Naive thymus-derived CD4-positive, alpha-beta T cell (primary cell): Measurements from ENCODE around the gene METTL26. TPM values are rescaled to one million over a fixed set of nuclear protein-coding genes. Genes with fewer than 3 reads are reported as not detected.

ENCODE experiments used
- ATAC-seq: fragments of 150-1000 bp; cut with Tn5 transposase; 2 replicates; pipeline ENCODE4 v1.10.0; 2021; ENCODE audit warnings: mild to moderate bottlenecking, moderate library complexity
- CTCF ChIA-PET: fragments of 350-600 bp; sonication (Branson Sonifier 250); formaldehyde crosslinking; loops from one replicate; lab custom pipeline; 2021; ENCODE audit warnings: antibody characterized with exemption; lab: Charles Lee
- POLR2A ChIA-PET: fragments of 350-600 bp; sonication (Branson Sonifier 250); formaldehyde crosslinking; loops from one replicate; lab custom pipeline; 2021; ENCODE audit warnings: antibody characterized with exemption, inconsistent platforms; lab: Charles Lee
- DNase-seq, 9 donors: peaks; one replicate each; pipeline versions ENCODE4 v3.0.0 to v3.0.0-alpha.2; 2020 to 2022; ENCODE audit warnings: mixed read lengths in 1 of 9
- H3K27ac ChIP-seq: one replicate; pipeline ENCODE4 v1.7.0; 2013; ENCODE audit warnings: mild to moderate bottlenecking, low read depth, low read length, moderate library complexity
- H3K27me3 ChIP-seq, 2 donors: one replicate each; pipeline ENCODE4 v1.7.0; 2013; ENCODE audit warnings: low read length in 2 of 2, mild to moderate bottlenecking in 2 of 2, moderate library complexity in 2 of 2; ENCODE audit not compliant: control insufficient read depth in 2 of 2, insufficient read depth in 2 of 2
- H3K36me3 ChIP-seq, 3 experiments: 1 replicate in 2 of 3; 2 replicates in 1 of 3; pipeline ENCODE4 v1.7.0; 2013; ENCODE audit warnings: low read length in 3 of 3, mild to moderate bottlenecking in 3 of 3, moderate library complexity in 1 of 3; ENCODE audit not compliant: insufficient read depth in 3 of 3, control insufficient read depth in 2 of 3
- H3K4me1 ChIP-seq, 2 donors: one replicate each; pipeline ENCODE4 v1.7.0; 2013; ENCODE audit warnings: low read length in 2 of 2, mild to moderate bottlenecking in 2 of 2, moderate library complexity in 1 of 2; ENCODE audit not compliant: control insufficient read depth in 2 of 2, insufficient read depth in 2 of 2
- H3K4me3 ChIP-seq: 2 replicates; pipeline ENCODE4 v1.7.0; 2013; ENCODE audit warnings: mild to moderate bottlenecking, low read length
- H3K9me3 ChIP-seq, 3 experiments: 1 replicate in 2 of 3; 2 replicates in 1 of 3; pipeline ENCODE4 v1.7.0; 2013; ENCODE audit warnings: low read length in 3 of 3; ENCODE audit not compliant: control insufficient read depth in 2 of 3
- H3K27ac Mint-ChIP-seq, 9 donors: one replicate each; pipeline ENCODE4 v1.8.0; 2020 to 2022; ENCODE audit warnings: mixed read lengths in 9 of 9, mild to moderate bottlenecking in 8 of 9, moderate library complexity in 5 of 9, inconsistent platforms in 2 of 9
- H3K27me3 Mint-ChIP-seq, 5 donors: one replicate each; pipeline ENCODE4 v1.8.0; 2021 to 2022; ENCODE audit warnings: mixed read lengths in 5 of 5, mild to moderate bottlenecking in 1 of 5
- H3K36me3 Mint-ChIP-seq, 5 donors: one replicate each; pipeline ENCODE4 v1.8.0; 2020 to 2022; ENCODE audit warnings: mixed read lengths in 5 of 5, mild to moderate bottlenecking in 3 of 5, inconsistent platforms in 1 of 5
- H3K4me1 Mint-ChIP-seq, 7 donors: one replicate each; pipeline ENCODE4 v1.8.0; 2020 to 2022; ENCODE audit warnings: mixed read lengths in 7 of 7, mild to moderate bottlenecking in 3 of 7, inconsistent platforms in 1 of 7
- H3K4me3 Mint-ChIP-seq, 10 donors: one replicate each; pipeline ENCODE4 v1.8.0; 2020 to 2022; ENCODE audit warnings: mild to moderate bottlenecking in 10 of 10, mixed read lengths in 10 of 10, moderate library complexity in 6 of 10, inconsistent platforms in 2 of 10
- H3K9me3 Mint-ChIP-seq, 11 donors: one replicate each; pipeline ENCODE4 v1.8.0; 2020 to 2022; ENCODE audit warnings: mixed read lengths in 11 of 11, mild to moderate bottlenecking in 4 of 11, inconsistent platforms in 1 of 11, moderate library complexity in 1 of 11
- intact Hi-C, 2 donors: fragments of 100-400 bp; cut with micrococcal nuclease; formaldehyde crosslinking; loops; one replicate each; pipeline ENCODE4 v1.15.1; 2023
- polyA plus RNA-seq, 2 donors: library from polyadenylated mRNA; unstranded; fragments of 300-500 nt; fragmentation: Illumina TruSeq; gene quantifications; one replicate each; pipeline ENCODE4 v1.2.3, GENCODE V29; 2021
- total RNA-seq, 6 experiments: library from RNA in 5 of 6; stranded (reverse) in 5 of 6; gene quantifications; 1 replicate in 5 of 6; 2 replicates in 1 of 6; pipeline ENCODE4 v1.2.3 and lab custom pipeline; 2021 to 2026

The METTL26 gene
- total RNA-seq (10 to 100 TPM; 41.7 to 97.5 (median 64.0) TPM), polyA plus RNA-seq (10 to 100 TPM; 95.8 to 96.9 TPM), total RNA-seq (lab: John Stamatoyannopoulos, UW) (19.9 reads per million, percentile 50 among the genes with 10 or more reads in this experiment)

DNA sequence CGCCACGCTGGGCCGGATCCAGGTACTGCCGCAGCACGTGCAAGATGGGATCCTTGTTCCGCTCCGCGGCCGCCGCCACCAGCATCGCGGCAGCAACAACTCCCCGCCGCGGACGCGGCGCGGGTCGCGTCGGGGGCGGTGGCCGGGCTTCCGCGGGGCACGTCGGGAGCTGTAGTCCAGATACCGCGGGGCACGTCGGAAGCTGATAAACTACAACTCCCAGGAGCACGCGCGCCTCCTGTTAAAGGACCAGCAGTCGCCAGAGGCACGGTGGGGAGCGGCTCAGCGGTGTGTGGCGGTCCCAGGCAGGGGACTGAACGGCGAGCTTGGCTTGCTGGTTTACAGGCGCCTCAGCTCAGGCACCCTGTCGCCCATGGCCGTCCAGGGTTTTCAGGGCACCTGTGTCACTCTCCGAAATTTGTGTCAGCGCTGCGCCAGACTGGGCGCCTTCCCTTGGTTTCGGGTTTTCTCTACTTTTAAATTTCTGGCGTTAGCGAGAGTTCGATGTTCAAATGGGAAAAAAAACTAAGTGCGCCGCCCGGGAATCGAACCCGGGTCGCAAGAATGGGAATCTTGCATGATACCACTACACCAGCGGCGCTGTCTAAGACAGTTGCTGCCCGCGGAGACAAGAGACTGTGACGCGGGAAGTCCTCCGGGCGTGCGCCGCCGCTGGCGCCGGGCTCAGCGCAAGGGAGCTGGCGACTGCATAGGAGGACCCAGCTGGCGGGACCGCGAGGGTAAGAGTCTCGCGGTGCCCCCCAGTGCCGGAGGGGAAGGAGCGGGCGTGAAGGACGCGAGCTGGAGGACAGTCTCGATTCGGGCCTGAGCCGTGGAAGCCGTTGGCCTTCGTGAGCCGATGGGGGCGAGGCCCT is at the start of gene METTL26:
Gene METTL26, minus strand, starts transcription at position 100 of the 875 bp plus-strand sequence. Its CDS starts 15 bp downstream, at position 85.
- no peaks in the 10 kb centered on the region for H3K27me3 ChIP-seq
- DNase-seq (peak; percentile 91 to 98 (median 94)), ATAC-seq (peak; percentile 90)
- ChIA-PET POLR2A (interaction anchor here (0.6 to 4.5 kb wide), 15 partner anchors 12 to 1147 kb away, joined by 3 to 30 read pairs (median 5); partner anchors contain the start of genes CAPN15, NHLRC4, NUBP2 and PIGQ), CTCF (interaction anchor here (0.6 to 0.7 kb wide), 2 partner anchors 19 to 800 kb away, joined by 3 read pairs; no protein-coding TSS in a partner anchor)
- intact Hi-C loops = loop anchor here (1.0 to 5.0 kb wide), 16 partner anchors 13 to 673 kb away; partner anchors contain the start of genes CAPN15 (in 2 of the 2), DECR2 (in 2 of the 2), JMJD8 (in 2 of the 2) and RHOT2 (in 2 of the 2)
- H3K9me3 ChIP-seq = no peaks in the 10 kb centered on the region
- H3K4me3 ChIP-seq = peak within 1 kb of the TSS; percentile 99
- Mint-ChIP-seq H3K4me1 (peaks cover 0 to 13% (median 10%) of the 10 kb centered on the region in 7 donors), H3K4me3 (peak within 1 kb of the TSS; percentile 92 to 99 (median 98)), H3K27me3 (peaks cover 0 to 6% (median 0%) of the 10 kb centered on the region in 5 donors), H3K9me3 (peaks cover 0 to 7% (median 0%) of the 10 kb centered on the region in 11 donors), H3K27ac (peak within 1 kb of the TSS; percentile 97 to 99 (median 99)), H3K36me3 (no peaks in the 10 kb centered on the region)
- peaks cover 0 to 16% (median 0%) of the 10 kb centered on the region in 3 experiments for H3K36me3 ChIP-seq
- H3K4me1 ChIP-seq = peaks cover 5 to 14% of the 10 kb centered on the region in 2 donors
- peak within 1 kb of the TSS; percentile 76 for H3K27ac ChIP-seq

DNA sequence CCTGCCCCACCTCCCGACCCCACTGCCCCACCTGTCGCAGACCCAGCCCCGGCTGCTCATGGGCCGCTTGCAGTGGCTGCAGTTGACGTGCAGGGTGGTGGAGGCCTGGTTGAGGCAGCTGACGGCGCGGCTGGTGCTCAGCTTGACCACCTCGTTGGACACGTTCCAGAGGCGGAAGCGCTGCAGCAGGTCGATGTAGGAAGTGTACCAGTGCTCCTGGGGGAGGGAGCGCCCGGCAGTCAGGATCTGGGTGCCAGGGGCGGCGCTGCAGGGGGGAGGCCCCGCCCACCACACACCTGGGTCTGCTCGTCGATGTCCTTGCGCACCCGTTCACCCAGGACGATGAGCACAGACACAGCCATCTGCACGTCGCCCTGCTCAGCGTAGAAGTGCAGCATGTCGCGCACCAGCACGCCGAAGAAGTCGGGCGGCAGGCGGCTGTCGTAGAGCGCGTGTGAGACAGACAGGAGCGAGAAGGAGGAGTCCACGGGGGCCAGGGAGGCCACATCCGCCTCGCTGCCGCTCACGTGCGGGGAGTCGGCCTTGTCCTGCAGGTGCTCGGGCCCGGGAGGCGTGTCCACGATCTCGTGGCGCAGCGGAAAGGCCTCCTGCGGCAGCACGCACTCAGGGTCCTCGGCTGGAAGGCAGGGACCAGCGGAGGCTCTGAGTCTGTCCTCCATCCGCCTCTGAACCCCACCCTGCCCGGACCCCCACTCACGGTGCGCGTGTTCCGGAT is 49.0 kb upstream of the METTL26 start:
- peak overlapping the region in 2 of 9 donors; percentile 25 to 46 for H3K27ac Mint-ChIP-seq
- Histone ChIP-seq H3K9me3 (no peaks in the 10 kb centered on the region), H3K36me3 (peaks cover 0 to 46% (median 12%) of the 10 kb centered on the region in 3 experiments), H3K4me3 (no peak overlapping the region), H3K27ac (peak overlapping the region; percentile 52), H3K4me1 (peaks cover 9 to 42% of the 10 kb centered on the region in 2 donors), H3K27me3 (no peaks in the 10 kb centered on the region)
- CTCF ChIA-PET = interaction anchor here (1.2 kb wide), 1 partner anchor 18 kb away, joined by 4 read pairs; no protein-coding TSS in a partner anchor
- ATAC-seq (no peak), DNase-seq (no peak)
- POLR2A ChIA-PET = interaction anchor here (0.6 to 2.2 kb wide), 5 partner anchors 8 to 22 kb away, joined by 3 to 15 read pairs (median 4); partner anchors contain the start of gene RHBDL1
- peak overlapping the region in 3 of 10 donors; percentile 18 to 57 (median 41) for H3K4me3 Mint-ChIP-seq
- H3K36me3 Mint-ChIP-seq = peaks cover 0 to 9% (median 1%) of the 10 kb centered on the region in 5 donors
- no peaks in the 10 kb centered on the region for H3K9me3 Mint-ChIP-seq
- H3K27me3 Mint-ChIP-seq = no peaks in the 10 kb centered on the region
- intact Hi-C loops = loop anchor here (1.0 to 5.0 kb wide), 9 partner anchors 10 to 737 kb away; partner anchors contain the start of genes METTL26 (in 2 of the 2), RHOT2 (in 2 of the 2), CIAO3 (in 1 of the 2) and FAM234A (in 1 of the 2)
- H3K4me1 Mint-ChIP-seq = peaks cover 10 to 35% (median 22%) of the 10 kb centered on the region in 7 donors

DNA sequence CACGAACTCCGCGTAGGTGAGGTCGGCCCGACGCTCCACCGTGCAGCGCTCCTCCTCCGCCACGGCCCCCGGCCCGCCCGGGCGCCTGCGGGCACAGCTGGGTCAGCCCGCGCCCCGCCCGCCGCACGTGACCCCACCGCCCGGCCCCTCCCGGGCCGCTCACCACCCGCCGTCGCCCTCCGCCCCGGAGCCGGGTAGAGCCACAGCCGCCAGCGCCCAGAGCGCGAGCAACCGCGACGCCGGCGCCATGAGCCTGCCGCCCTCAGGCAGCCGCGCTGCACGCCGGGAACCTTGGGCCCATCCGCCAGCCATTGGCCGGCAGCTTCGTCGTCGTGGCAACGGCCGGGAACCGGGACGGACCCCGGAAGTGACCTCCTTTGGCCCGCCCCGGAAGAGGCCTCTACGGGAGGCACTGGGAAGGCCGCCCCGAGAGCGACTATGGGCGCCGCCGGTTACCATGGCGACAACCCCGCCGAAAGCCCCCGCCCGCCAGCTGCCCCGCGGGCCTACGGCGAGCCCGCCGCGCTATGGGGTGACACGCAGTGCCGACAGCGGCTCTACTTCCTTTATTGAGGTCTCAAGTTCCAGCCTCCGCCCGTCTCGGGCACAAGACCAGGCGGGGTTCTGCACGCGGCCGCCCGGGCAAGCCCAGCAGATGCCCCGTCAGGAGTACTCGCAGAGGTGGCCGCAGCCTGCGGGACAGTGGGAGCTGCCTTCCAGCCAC is 48.1 kb upstream of the METTL26 start, which contains the start of gene JMJD8:
Gene JMJD8, minus strand, starts transcription at position 264 of the 724 bp plus-strand sequence. Its CDS starts 15 bp downstream, at position 249.
- CTCF ChIA-PET = interaction anchor here (1.2 kb wide), 1 partner anchor 17 kb away, joined by 4 read pairs; no protein-coding TSS in a partner anchor
- Mint-ChIP-seq H3K4me1 (peaks cover 10 to 31% (median 22%) of the 10 kb centered on the region in 7 donors), H3K27ac (peak within 1 kb of the TSS in 6 of 9 donors; percentile 38 to 82 (median 58)), H3K4me3 (peak within 1 kb of the TSS; percentile 58 to 87 (median 76)), H3K9me3 (no peaks in the 10 kb centered on the region), H3K27me3 (no peaks in the 10 kb centered on the region), H3K36me3 (peaks cover 0 to 9% (median 0%) of the 10 kb centered on the region in 5 donors)
- DNase-seq = peak; percentile 88 to 97 (median 91)
- POLR2A ChIA-PET = interaction anchor here (0.8 to 1.4 kb wide), 7 partner anchors 9 to 94 kb away, joined by 3 to 15 read pairs (median 3); partner anchors contain the start of genes RAB40C, RHBDL1 and WDR90
- Histone ChIP-seq H3K36me3 (peaks cover 0 to 49% (median 12%) of the 10 kb centered on the region in 3 experiments), H3K27me3 (no peaks in the 10 kb centered on the region), H3K27ac (peak within 1 kb of the TSS; percentile 78), H3K9me3 (no peaks in the 10 kb centered on the region), H3K4me1 (peaks cover 9 to 36% of the 10 kb centered on the region in 2 donors), H3K4me3 (peak within 1 kb of the TSS; percentile 52)
- intact Hi-C loops = loop anchor here (1.0 to 5.0 kb wide), 9 partner anchors 11 to 738 kb away; partner anchors contain the start of genes METTL26 (in 2 of the 2), RHOT2 (in 2 of the 2), CIAO3 (in 1 of the 2) and FAM234A (in 1 of the 2)
- ATAC-seq = peak; percentile 75

DNA sequence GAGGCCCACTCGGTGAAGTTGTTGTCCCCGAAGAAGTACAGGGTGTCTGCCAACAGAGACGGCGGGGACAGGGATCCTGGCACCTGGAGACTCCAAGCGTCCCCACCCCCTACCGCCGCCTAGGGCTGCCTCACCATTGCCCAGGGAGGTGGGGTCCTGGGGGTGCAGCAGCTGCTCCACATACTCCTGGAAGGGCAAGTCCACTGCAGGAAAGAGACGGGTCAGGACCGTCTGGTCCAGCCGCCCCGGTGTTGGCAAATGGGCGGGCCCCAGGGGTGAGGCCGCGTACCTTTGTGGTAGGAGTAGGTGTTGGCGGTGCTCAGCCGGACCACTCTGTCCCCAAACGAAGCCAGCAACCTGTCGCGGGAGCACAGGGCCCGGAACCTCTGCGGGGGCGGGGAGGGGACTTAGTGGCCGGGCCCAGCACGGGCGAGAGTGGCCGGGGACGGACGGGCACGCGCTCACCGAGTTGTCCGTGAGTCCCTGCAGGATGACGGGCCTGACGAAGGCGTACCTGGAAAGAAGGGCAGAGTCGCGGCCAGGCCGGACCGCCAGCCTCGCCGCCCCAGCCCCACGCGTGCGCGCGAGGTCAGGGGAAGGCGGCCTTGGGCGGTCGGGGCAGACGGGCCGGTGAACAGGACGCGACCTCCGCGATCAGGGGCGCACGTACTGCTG is 47.4 kb upstream of the METTL26 start:
- Mint-ChIP-seq H3K4me1 (peaks cover 10 to 29% (median 18%) of the 10 kb centered on the region in 7 donors), H3K27ac (peak overlapping the region in 5 of 9 donors; percentile 38 to 75 (median 51)), H3K4me3 (peak overlapping the region; percentile 58 to 87 (median 73)), H3K27me3 (no peaks in the 10 kb centered on the region), H3K36me3 (peaks cover 0 to 9% (median 0%) of the 10 kb centered on the region in 5 donors), H3K9me3 (no peaks in the 10 kb centered on the region)
- Histone ChIP-seq H3K4me3 (peak overlapping the region; percentile 52), H3K36me3 (peaks cover 0 to 49% (median 12%) of the 10 kb centered on the region in 3 experiments), H3K9me3 (no peaks in the 10 kb centered on the region), H3K4me1 (peaks cover 9 to 29% of the 10 kb centered on the region in 2 donors), H3K27me3 (no peaks in the 10 kb centered on the region), H3K27ac (peak overlapping the region; percentile 78)
- DNase-seq (no peak), ATAC-seq (no peak)
- intact Hi-C loops = loop anchor here (1.0 to 5.0 kb wide), 9 partner anchors 12 to 739 kb away; partner anchors contain the start of genes METTL26 (in 2 of the 2), RHOT2 (in 2 of the 2), CIAO3 (in 1 of the 2) and FAM234A (in 1 of the 2)
- ChIA-PET POLR2A (interaction anchor here (0.6 to 3.8 kb wide), 9 partner anchors 8 to 709 kb away, joined by 3 to 24 read pairs (median 4); partner anchors contain the start of genes RAB40C, RHBDL1, RHOT2 and WDR90), CTCF (interaction anchor here (1.2 kb wide), 1 partner anchor 16 kb away, joined by 4 read pairs; no protein-coding TSS in a partner anchor)
